ENCODE data around the gene ATL3. TPM values are rescaled to one million over a fixed set of nuclear protein-coding genes. Genes with fewer than 3 reads are reported as not detected.
A peak's percentile ranks its signal among the peaks of the same experiment; 100 is the strongest.

The ATL3 gene
- total RNA-seq, 4 donors from 2014 or later: 10.2 to 16.5 (median 12.4) TPM

DNA sequence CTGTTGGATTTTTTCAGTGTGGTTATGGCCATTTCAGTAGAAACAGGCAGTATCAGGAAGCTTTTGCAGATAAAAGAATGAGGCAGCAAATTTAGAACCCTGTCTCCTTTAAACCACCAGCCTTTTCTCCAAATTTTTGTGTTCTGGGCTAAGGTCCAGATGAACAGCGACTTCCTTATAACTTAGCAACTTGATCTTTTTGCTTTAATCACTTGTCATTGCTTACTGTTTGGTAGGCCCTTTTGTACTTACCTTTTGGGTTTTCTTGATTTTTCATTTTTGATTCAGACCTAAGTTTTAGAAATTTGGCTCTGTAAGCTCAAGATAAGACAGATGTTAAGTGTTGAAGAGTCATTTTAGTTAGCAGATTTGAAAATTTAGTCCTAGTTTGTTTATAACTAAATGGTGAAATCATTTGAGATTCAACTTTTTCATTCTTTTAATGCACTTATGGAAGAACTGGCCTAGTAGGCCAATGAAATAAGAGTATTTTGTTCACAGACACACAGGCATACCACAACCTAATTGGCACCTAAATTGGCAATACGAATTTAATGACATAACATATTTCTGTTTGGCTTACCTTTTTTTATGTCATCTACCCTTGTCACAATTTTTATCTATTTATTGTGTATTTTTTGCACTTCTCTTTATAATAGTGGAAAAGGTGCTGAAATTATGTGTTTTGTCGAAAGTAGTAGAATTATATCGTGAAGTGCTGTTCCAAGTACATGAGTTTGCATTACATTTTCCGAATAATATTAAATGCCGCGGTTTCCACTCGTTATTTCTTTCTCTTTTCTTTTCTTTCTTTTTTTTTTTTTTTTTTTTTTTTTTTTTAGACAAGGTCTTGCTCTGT is 12.2 kb upstream of the ATL3 start:
- TF ChIP-seq POLR2A (IDR thresholded peaks at IDR 0.05): no peak
- TF ChIP-seq, protein P1, sequence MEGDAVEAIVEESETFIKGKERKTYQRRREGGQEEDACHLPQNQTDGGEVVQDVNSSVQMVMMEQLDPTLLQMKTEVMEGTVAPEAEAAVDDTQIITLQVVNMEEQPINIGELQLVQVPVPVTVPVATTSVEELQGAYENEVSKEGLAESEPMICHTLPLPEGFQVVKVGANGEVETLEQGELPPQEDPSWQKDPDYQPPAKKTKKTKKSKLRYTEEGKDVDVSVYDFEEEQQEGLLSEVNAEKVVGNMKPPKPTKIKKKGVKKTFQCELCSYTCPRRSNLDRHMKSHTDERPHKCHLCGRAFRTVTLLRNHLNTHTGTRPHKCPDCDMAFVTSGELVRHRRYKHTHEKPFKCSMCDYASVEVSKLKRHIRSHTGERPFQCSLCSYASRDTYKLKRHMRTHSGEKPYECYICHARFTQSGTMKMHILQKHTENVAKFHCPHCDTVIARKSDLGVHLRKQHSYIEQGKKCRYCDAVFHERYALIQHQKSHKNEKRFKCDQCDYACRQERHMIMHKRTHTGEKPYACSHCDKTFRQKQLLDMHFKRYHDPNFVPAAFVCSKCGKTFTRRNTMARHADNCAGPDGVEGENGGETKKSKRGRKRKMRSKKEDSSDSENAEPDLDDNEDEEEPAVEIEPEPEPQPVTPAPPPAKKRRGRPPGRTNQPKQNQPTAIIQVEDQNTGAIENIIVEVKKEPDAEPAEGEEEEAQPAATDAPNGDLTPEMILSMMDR (IDR thresholded peaks at IDR 0.05 in 4 of 5, conservative IDR thresholded peaks at IDR 0.05 in 1 of 5): no peak
- Histone ChIP-seq H3K27ac (peak overlapping the region; percentile 97 to 99 (median 98)), H3K27me3 (no peaks in the 10 kb centered on the region), H3K9me3 (no peaks in the 10 kb centered on the region), H3K4me3 (peak overlapping the region in 3 of 4 donors; percentile 87 to 98 (median 95)), H3K36me3 (no peaks in the 10 kb centered on the region), H3K4me1 (peaks cover 36 to 61% of the 10 kb centered on the region in 2 donors)
- intact Hi-C loops (cut with DNase I; ENCODE audit: low total_unique reads): loop anchor here (5.0 kb wide), 1 partner anchor 129 kb away; the partner anchor contains the start of gene SPINDOC
- in situ Hi-C loops (cut with MboI; ENCODE audit: low sequenced_read_pairs in 4 of 4): no loop called here
- no peak for DNase-seq
- no peak for ATAC-seq

DNA sequence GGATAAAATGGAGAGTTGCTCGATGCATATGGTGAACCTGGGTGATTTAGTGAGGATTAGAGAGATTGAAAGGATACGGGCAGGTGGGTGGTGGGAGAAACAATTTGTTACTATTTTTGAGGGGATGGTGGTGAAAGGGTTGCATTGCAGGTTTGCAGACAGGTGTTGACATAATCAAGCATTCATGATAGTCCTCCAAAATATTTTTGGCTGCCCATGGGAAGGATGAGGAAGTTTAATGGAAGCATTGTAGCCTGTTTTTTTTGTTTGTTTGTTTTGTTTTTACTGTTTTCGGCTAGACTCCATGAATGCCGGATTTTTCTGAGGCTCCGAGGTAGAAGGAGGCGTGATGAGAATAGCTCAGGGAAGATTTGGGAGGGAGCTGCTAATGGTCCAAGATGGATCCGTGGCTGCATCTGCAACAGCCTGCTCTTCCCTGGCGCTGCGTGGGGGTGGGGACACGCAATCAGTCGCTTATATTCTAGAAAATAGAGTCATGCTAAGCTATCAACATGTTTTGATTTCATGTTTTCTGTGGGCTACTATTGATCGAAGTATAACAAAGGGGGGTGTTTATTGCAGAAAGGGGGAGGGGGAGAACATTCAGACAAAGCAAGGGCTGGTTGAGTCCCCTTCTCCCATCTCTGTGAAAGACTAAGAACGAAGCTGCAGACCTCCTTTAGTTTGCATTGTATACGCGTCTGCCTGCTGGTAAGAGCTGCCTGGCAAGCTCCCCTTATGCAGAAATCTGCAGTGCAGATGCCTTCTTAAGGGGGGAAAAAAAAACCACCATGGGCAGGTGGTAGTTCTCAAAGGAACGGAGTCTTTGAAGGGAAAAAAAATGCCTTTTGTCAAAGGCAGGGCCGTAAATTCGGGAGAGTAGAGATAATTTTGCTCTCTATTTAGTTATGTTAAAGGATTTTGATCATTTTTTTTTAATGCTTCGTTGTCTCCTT is 11.2 kb upstream of the ATL3 start:
- ATAC-seq: no peak
- TF ChIP-seq, protein P1 (IDR thresholded peaks at IDR 0.05 in 4 of 5, conservative IDR thresholded peaks at IDR 0.05 in 1 of 5): peak in 3 of 5 experiments; percentile 20 to 36 (median 32)
- TF ChIP-seq POLR2A (IDR thresholded peaks at IDR 0.05): no peak
- DNase-seq: no peak
- Histone ChIP-seq H3K36me3 (no peaks in the 10 kb centered on the region), H3K27me3 (no peaks in the 10 kb centered on the region), H3K4me3 (peak overlapping the region; percentile 87 to 99 (median 96)), H3K27ac (peak overlapping the region; percentile 97 to 99 (median 98)), H3K9me3 (no peaks in the 10 kb centered on the region), H3K4me1 (peaks cover 36 to 53% of the 10 kb centered on the region in 2 donors)
- in situ Hi-C loops (cut with MboI; ENCODE audit: low sequenced_read_pairs in 4 of 4) (no loop called here), intact Hi-C loops (cut with DNase I; ENCODE audit: low total_unique reads) (loop anchor here (5.0 kb wide), 1 partner anchor 130 kb away; the partner anchor contains the start of gene SPINDOC)

DNA sequence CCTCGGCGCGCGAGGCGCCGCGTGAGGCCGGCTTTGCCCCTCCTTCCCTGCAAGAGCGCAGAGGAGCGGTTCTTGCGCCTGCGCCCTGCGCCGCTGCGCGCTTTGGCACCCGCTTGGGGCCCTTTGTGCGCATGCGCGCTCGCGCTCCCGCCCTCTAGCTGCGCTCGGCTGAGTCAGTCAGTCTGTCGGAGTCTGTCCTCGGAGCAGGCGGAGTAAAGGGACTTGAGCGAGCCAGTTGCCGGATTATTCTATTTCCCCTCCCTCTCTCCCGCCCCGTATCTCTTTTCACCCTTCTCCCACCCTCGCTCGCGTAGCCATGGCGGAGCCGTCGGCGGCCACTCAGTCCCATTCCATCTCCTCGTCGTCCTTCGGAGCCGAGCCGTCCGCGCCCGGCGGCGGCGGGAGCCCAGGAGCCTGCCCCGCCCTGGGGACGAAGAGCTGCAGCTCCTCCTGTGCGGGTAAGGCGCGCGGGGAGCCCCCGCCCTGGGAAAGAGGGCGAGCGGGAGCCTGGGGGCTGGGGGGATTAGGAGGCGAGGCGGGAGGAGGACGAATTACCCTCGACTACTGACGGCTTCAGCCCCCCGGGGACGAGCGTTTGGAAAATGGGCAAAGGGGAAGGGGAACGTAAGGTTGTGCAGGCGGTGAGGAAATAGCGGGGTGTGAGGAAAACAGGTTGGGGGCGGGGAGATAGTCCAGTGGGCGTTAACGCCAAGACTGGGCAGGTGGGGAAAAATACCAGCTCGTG is 10.3 kb upstream of the ATL3 start, which contains the start of gene RTN3:
Gene RTN3 (plus strand): TSS at position 180 of the 745 bp plus-strand sequence. CDS start 137 bp downstream, at position 317.
- intact Hi-C loops (cut with DNase I; ENCODE audit: low total_unique reads) (loop anchor here (1.0 to 5.0 kb wide), 2 partner anchors 10 to 131 kb away; partner anchors contain the start of genes ATL3 and SPINDOC), in situ Hi-C loops (cut with MboI; ENCODE audit: low sequenced_read_pairs in 4 of 4) (no loop called here)
- peak; percentile 98 to 99 for TF ChIP-seq POLR2A (IDR thresholded peaks at IDR 0.05)
- TF ChIP-seq, protein P1 (IDR thresholded peaks at IDR 0.05 in 4 of 5, conservative IDR thresholded peaks at IDR 0.05 in 1 of 5): peak in 3 of 5 experiments; percentile 27 to 45 (median 28)
- H3K4me3 ChIP-seq: peak within 1 kb of the TSS; percentile 87 to 99 (median 96)
- DNase-seq (peak; percentile 92 to 96), ATAC-seq (peak; percentile 92 to 93)
- no peaks in the 10 kb centered on the region for H3K36me3 ChIP-seq
- peaks cover 29 to 45% of the 10 kb centered on the region in 2 donors for H3K4me1 ChIP-seq
- H3K9me3 ChIP-seq: no peaks in the 10 kb centered on the region
- no peaks in the 10 kb centered on the region for H3K27me3 ChIP-seq
- peak within 1 kb of the TSS; percentile 97 to 99 (median 98) for H3K27ac ChIP-seq

All from gastrocnemius medialis (tissue), 4 donors.